H54 (cell line): ENCODE data around the gene FGF1.
A peak's percentile ranks its signal among the peaks of the same experiment; 100 is the strongest.

Source experiments
- DNase-seq: peaks from one replicate; pipeline ENCODE4 v3.0.0; 2011; ENCODE audit warnings: low spot score, mixed read lengths; ENCODE audit not compliant: insufficient read length
- FAIRE-seq: peaks from 3 replicates; lab custom pipeline; 2011; peaks lifted over from hg19 to GRCh38; lab: Jason Lieb, UNC
- POLR2A ChIP-seq: IDR thresholded peaks from 2 replicates; pipeline ENCODE4 v1.6.1; 2011; ENCODE audit warnings: low read depth, mild to moderate bottlenecking, low read length

Gene FGF1

GRCh38 chr5:142636093-142636492 is 49.8 kb downstream of the FGF1 start:
- FAIRE-seq (no peak), DNase-seq (no peak)
- TF ChIP-seq POLR2A: no peak

- TF ChIP-seq POLR2A: no peak
- FAIRE-seq: no peak
- no peak for DNase-seq
These were observed 51.5 kb downstream of the FGF1 start for GRCh38 chr5:142634216-142635011.

GRCh38 chr5:142630927-142631539 is 54.9 kb downstream of the FGF1 start:
- no peak for TF ChIP-seq POLR2A
- FAIRE-seq: no peak

GRCh38 chr5:142627383-142628217 is 58.3 kb downstream of the FGF1 start:
- FAIRE-seq (no peak), DNase-seq (no peak)
- no peak for TF ChIP-seq POLR2A

More at GRCh38 chr5:142630927-142631539, 54.9 kb downstream of the FGF1 start:
- no peak for DNase-seq

- DNase-seq: no peak
- no peak for TF ChIP-seq POLR2A
- FAIRE-seq: no peak
These were observed 59.1 kb downstream of the FGF1 start for GRCh38 chr5:142626786-142627185.

- DNase-seq (no peak), FAIRE-seq (no peak)
- no peak for TF ChIP-seq POLR2A
These were observed 59.8 kb downstream of the FGF1 start for GRCh38 chr5:142626099-142626498.

GRCh38 chr5:142621227-142621626 is 64.7 kb downstream of the FGF1 start:
- no peak for TF ChIP-seq POLR2A
- DNase-seq (peak; percentile 54), FAIRE-seq (no peak)

GRCh38 chr5:142619815-142620214 is 66.1 kb downstream of the FGF1 start:
- no peak for DNase-seq
- no peak for FAIRE-seq
- TF ChIP-seq POLR2A: no peak

- DNase-seq: peak; percentile 30
- peak; percentile 48 for FAIRE-seq
- no peak for TF ChIP-seq POLR2A
These were observed 67.8 kb downstream of the FGF1 start for GRCh38 chr5:142618130-142618523.

- no peak for TF ChIP-seq POLR2A
- no peak for FAIRE-seq
- DNase-seq: no peak
These were observed 68.3 kb downstream of the FGF1 start for GRCh38 chr5:142617416-142618129.

- no peak for FAIRE-seq
- DNase-seq: no peak
These were observed 69.9 kb downstream of the FGF1 start for GRCh38 chr5:142615948-142616347.

GRCh38 chr5:142614054-142614453 is 71.8 kb downstream of the FGF1 start:
- no peak for TF ChIP-seq POLR2A
- DNase-seq: no peak
- FAIRE-seq: no peak

More at GRCh38 chr5:142615948-142616347, 69.9 kb downstream of the FGF1 start:
- no peak for TF ChIP-seq POLR2A

- TF ChIP-seq POLR2A: no peak
- DNase-seq (no peak), FAIRE-seq (no peak)
These were observed 72.6 kb downstream of the FGF1 start for GRCh38 chr5:142613271-142613671.
